Thyroid gland (tissue), 4 donors: ENCODE measurements around the gene POLG. TPM values are rescaled to one million over a fixed set of nuclear protein-coding genes. Genes with fewer than 3 reads are reported as not detected.

Source experiments
- DNase-seq, 2 donors: peaks; one replicate each; pipeline ENCODE4 v3.0.0-alpha.2; 2019
- H3K27ac ChIP-seq, 3 donors: fragments of 200-600 bp; sonication (generic); 1 replicate in 2 of 3; 2 replicates in 1 of 3; pipeline ENCODE4 v1.5.1; 2016 to 2019; ENCODE audit warnings: mild to moderate bottlenecking in 1 of 3, moderate library complexity in 1 of 3
- H3K27me3 ChIP-seq: fragments of 200-600 bp; sonication (generic); one replicate; pipeline ENCODE4 v1.5.1; 2019
- H3K36me3 ChIP-seq, 2 donors: fragments of 200-600 bp; sonication (generic); one replicate each; pipeline ENCODE4 v1.5.1; 2016 to 2019
- H3K4me1 ChIP-seq, 2 donors: fragments of 200-600 bp; sonication (generic); one replicate each; pipeline ENCODE4 v1.5.1; 2017 to 2019
- H3K4me3 ChIP-seq, 3 donors: fragments of 200-600 bp; sonication (generic); replicated peaks in 1 of 3; 1 replicate in 2 of 3; 2 replicates in 1 of 3; pipeline ENCODE4 v1.5.1; 2016; ENCODE audit warnings: mild to moderate bottlenecking in 1 of 3
- H3K9me3 ChIP-seq: fragments of 200-600 bp; sonication (generic); one replicate; pipeline ENCODE4 v1.5.1; 2017
- POLR2A ChIP-seq, 2 donors: fragments of 450-650 bp; IDR thresholded peaks; one replicate each; pipeline ENCODE4 v1.6.1; 2017; ENCODE audit warnings: antibody characterized with exemption in 2 of 2, mild to moderate bottlenecking in 2 of 2, moderate library complexity in 1 of 2
- WGBS, 2 donors: methylation state at CpG; one replicate each; pipeline ENCODE4 v1.1.5; 2017; 5-methylcytosine and 5-hydroxymethylcytosine counted together
- intact Hi-C: fragments of 100-400 bp; cut with DNase I; formaldehyde crosslinking; loops from one replicate; pipeline ENCODE4 v1.15.1; 2023
- total RNA-seq, 4 donors: library from RNA; depleted of rRNA; stranded (reverse); fragments of >200 nt; gene quantifications; one replicate each; pipeline ENCODE4 v1.2.3, GENCODE V29; 2016
- TF ChIP-seq, protein P1 (sequence below), 6 experiments: fragments of 200-600 bp in 3 of 6; fragments of 450-650 bp in 3 of 6; sonication (generic) in 3 of 6; IDR thresholded peaks; one replicate each; pipeline ENCODE4 v1.5.1; 2016 to 2019; ENCODE audit warnings: antibody characterized with exemption in 6 of 6, mild to moderate bottlenecking in 2 of 6, inconsistent platforms in 1 of 6, moderate library complexity in 1 of 6

The POLG gene
- total RNA-seq, 4 donors from 2014 or later = 31.2 to 78.8 (median 61.0) TPM

DNA sequence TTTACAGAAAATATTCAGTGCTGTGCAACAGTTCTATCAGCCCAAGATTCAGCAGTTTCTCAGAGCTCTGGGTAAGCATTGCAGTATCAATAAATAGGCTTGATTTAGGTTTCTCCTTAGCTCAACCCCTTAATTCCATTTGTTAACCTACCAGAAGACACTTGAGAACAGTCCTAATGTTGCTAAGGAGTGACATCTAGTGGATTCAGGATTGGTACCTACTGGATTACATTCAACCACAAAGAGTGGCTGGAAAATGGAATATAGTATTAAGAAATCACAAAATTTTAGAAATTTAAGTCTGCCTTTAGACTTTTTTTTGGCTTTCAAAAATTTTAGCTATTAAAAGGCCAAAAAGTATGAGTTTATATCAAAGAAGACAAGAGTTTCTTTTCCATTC is 34.7 kb downstream of the POLG start:
- H3K9me3 ChIP-seq = no peaks in the 10 kb centered on the region
- H3K4me3 ChIP-seq = no peak overlapping the region
- intact Hi-C loops = no loop called here
- no peaks in the 10 kb centered on the region for H3K27me3 ChIP-seq
- H3K27ac ChIP-seq = no peak overlapping the region
- no peaks in the 10 kb centered on the region for H3K36me3 ChIP-seq
- no peak for DNase-seq
- no peaks in the 10 kb centered on the region for H3K4me1 ChIP-seq
- TF ChIP-seq POLR2A (IDR thresholded peaks at IDR 0.05) = no peak
- TF ChIP-seq, protein P1, sequence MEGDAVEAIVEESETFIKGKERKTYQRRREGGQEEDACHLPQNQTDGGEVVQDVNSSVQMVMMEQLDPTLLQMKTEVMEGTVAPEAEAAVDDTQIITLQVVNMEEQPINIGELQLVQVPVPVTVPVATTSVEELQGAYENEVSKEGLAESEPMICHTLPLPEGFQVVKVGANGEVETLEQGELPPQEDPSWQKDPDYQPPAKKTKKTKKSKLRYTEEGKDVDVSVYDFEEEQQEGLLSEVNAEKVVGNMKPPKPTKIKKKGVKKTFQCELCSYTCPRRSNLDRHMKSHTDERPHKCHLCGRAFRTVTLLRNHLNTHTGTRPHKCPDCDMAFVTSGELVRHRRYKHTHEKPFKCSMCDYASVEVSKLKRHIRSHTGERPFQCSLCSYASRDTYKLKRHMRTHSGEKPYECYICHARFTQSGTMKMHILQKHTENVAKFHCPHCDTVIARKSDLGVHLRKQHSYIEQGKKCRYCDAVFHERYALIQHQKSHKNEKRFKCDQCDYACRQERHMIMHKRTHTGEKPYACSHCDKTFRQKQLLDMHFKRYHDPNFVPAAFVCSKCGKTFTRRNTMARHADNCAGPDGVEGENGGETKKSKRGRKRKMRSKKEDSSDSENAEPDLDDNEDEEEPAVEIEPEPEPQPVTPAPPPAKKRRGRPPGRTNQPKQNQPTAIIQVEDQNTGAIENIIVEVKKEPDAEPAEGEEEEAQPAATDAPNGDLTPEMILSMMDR (IDR thresholded peaks at IDR 0.05) = peak in 5 of 6 experiments; percentile 15 to 55 (median 42)

DNA sequence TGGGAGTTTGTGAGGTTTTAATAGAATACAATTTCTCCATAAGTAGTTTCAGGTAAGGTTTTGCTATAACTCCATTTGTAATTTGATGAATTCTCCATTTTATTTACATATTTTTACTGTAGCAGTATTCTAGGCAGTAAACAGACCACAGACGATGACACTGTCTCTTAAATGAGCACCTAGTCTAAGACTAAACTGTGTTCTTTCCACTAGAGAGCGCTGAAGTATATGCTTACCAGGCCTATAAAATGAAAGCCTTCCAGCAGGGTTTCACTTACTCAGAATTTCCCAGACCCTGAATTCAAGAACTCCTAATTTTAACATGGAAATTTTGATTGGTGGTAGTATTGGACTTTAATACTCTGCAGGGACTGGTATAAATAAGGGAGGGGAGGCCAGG is 41.6 kb downstream of the POLG start:
- Histone ChIP-seq H3K4me3 (no peak overlapping the region), H3K36me3 (no peaks in the 10 kb centered on the region), H3K27me3 (no peaks in the 10 kb centered on the region), H3K9me3 (no peaks in the 10 kb centered on the region), H3K27ac (no peak overlapping the region), H3K4me1 (no peaks in the 10 kb centered on the region)
- no peak for DNase-seq
- intact Hi-C loops = no loop called here
- WGBS, 2 donors = 96 to 97% methylated on average over 2 of the region's 2 CpGs
- TF ChIP-seq, protein P1 (IDR thresholded peaks at IDR 0.05) = no peak
- no peak for TF ChIP-seq POLR2A (IDR thresholded peaks at IDR 0.05)

DNA sequence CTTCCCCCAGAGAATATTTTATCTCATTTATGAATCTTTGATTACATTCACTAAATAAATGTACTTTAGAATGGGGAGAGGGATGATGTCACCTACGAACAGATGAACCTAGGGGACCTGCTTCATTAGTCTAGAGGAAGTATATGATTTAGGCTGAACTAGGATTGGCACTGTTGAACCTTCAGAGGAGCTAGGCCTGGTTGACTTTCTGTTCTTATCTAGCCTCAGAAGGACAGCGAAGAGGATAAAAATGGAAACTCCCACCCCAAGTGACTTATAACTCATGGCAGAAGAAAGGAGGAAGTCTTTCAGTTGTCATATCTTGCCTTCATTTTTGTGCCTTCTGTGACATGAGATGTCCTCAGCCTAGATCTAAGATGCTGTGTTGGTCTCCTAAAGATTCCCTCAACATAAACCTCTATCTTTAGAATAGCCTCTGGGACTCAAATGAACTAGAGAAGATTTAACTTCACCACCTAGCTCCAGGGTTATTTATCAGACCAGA is 42.6 kb downstream of the POLG start:
- TF ChIP-seq POLR2A (IDR thresholded peaks at IDR 0.05) = no peak
- TF ChIP-seq, protein P1 (IDR thresholded peaks at IDR 0.05) = no peak
- no peaks in the 10 kb centered on the region for H3K27me3 ChIP-seq
- H3K4me3 ChIP-seq = no peak overlapping the region
- no peak for DNase-seq
- H3K4me1 ChIP-seq = no peaks in the 10 kb centered on the region
- H3K27ac ChIP-seq = no peak overlapping the region
- H3K36me3 ChIP-seq = no peaks in the 10 kb centered on the region
- intact Hi-C loops = no loop called here
- H3K9me3 ChIP-seq = no peaks in the 10 kb centered on the region
- 93 to 97% methylated on average over 2 of the region's 2 CpGs for WGBS, 2 donors

DNA sequence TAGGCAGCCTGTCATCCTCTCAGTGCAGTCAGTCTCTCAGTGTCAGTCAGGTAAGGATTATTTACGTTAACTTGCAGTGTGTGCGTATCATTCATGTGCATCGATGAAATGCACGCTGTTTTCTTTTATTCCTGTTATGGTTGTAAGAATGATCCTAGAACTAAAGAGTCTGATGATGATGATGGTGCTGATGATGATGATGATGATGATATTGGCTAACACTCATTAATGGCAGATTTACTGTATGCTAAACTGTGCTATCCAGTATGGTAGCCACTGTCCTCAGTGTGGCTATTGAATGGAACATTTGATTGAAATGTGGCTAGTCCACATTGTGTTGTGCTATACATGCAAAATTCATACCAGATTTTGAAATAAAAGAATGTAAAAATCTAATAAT is 51.4 kb downstream of the POLG start:
- H3K9me3 ChIP-seq = no peaks in the 10 kb centered on the region
- DNase-seq = no peak
- no peaks in the 10 kb centered on the region for H3K27me3 ChIP-seq
- H3K27ac ChIP-seq = no peak overlapping the region
- intact Hi-C loops = no loop called here
- no peaks in the 10 kb centered on the region for H3K36me3 ChIP-seq
- H3K4me3 ChIP-seq = no peak overlapping the region
- TF ChIP-seq, protein P1 (IDR thresholded peaks at IDR 0.05) = no peak
- no peak for TF ChIP-seq POLR2A (IDR thresholded peaks at IDR 0.05)
- no peaks in the 10 kb centered on the region for H3K4me1 ChIP-seq
- 84 to 88% methylated on average over 4 of the region's 4 CpGs for WGBS, 2 donors

DNA sequence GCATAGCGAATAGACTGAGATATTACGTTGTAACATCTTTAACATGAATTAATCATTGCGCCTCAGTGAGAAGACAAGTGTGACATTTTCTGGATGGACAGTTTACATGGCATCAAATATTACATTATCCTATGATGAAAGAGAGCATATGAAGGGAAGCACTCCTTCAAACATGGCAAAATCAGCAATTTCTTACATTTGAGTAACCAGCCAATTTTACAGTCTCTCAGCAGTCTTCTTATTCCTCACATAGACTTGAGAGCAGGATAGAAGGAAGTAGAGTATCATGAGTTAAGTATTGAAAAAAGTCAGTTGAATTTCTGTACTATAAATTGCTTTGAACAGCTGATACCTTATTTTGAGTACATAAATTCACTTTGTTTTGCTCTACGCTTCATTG is 52.0 kb downstream of the POLG start:
- 99% methylated on average over 4 of the region's 4 CpGs for WGBS, 2 donors
- intact Hi-C loops = no loop called here
- no peak for TF ChIP-seq POLR2A (IDR thresholded peaks at IDR 0.05)
- TF ChIP-seq, protein P1 (IDR thresholded peaks at IDR 0.05) = no peak
- Histone ChIP-seq H3K4me1 (no peaks in the 10 kb centered on the region), H3K4me3 (no peak overlapping the region), H3K27me3 (no peaks in the 10 kb centered on the region), H3K36me3 (no peaks in the 10 kb centered on the region), H3K27ac (no peak overlapping the region), H3K9me3 (no peaks in the 10 kb centered on the region)
- DNase-seq = no peak
